Right hindlimb (tissue), 1 donor: ENCODE data around the gene MB.
"Not testable (repeated sequence)": the region's sequence is repeated elsewhere in the genome, so short reads cannot be mapped to it uniquely, and the experiment has no call there.

Experiments
- DNase-seq: peaks from one replicate; pipeline ENCODE4 v3.0.0-alpha.2; 2018

MB gene

GRCh38 chr22:35634943-35635540, 17.9 kb upstream of the MB start:
- no peak for DNase-seq

GRCh38 chr22:35634015-35634414, 16.9 kb upstream of the MB start:
- no peak for DNase-seq

GRCh38 chr22:35633520-35633919, 16.4 kb upstream of the MB start:
- no peak for DNase-seq

- DNase-seq, result no peak
Measured at GRCh38 chr22:35632935-35633334, 15.8 kb upstream of the MB start.

GRCh38 chr22:35631597-35631996, 14.5 kb upstream of the MB start:
- DNase-seq, result no peak

GRCh38 chr22:35630891-35631290, 13.8 kb upstream of the MB start:
- no peak for DNase-seq

GRCh38 chr22:35630387-35630793, 13.3 kb upstream of the MB start:
- DNase-seq, result no peak

GRCh38 chr22:35629406-35630216, 12.5 kb upstream of the MB start:
- peak; percentile 79 for DNase-seq

- DNase-seq, result no peak
Measured at GRCh38 chr22:35628732-35629131, 11.6 kb upstream of the MB start.

- peak; percentile 84 for DNase-seq
Measured at GRCh38 chr22:35627267-35628041, 10.3 kb upstream of the MB start.

GRCh38 chr22:35625763-35626432, 8.8 kb upstream of the MB start:
- DNase-seq, result no peak

GRCh38 chr22:35624547-35624946, 7.4 kb upstream of the MB start:
- no peak for DNase-seq

GRCh38 chr22:35623885-35624284, 6.8 kb upstream of the MB start:
- not testable (repeated sequence) for DNase-seq

GRCh38 chr22:35622191-35622913, 5.2 kb upstream of the MB start:
- peak; percentile 80 for DNase-seq

- no peak for DNase-seq
Measured at GRCh38 chr22:35621451-35621850, 4.3 kb upstream of the MB start.

GRCh38 chr22:35620624-35621251, 3.6 kb upstream of the MB start:
- DNase-seq, result peak; percentile 78

- no peak for DNase-seq
Measured at GRCh38 chr22:35619336-35620094, 2.4 kb upstream of the MB start.

GRCh38 chr22:35618427-35619223, 1.5 kb upstream of the MB start:
- DNase-seq, result no peak

- DNase-seq, result no peak
Measured at GRCh38 chr22:35616043-35616442, 1.1 kb downstream of the MB start.

GRCh38 chr22:35615156-35615555, 2.0 kb downstream of the MB start:
- no peak for DNase-seq
